Neural crest cell (in vitro differentiated cells): ENCODE measurements around the gene ASTN2. TPM values are rescaled to one million over a fixed set of nuclear protein-coding genes. Genes with fewer than 3 reads are reported as not detected.

Experiments
- DNase-seq: peaks from one replicate; pipeline ENCODE4 v3.0.0; 2021; ENCODE audit warnings: low read depth, mixed read lengths, low spot score
- H3K27ac Mint-ChIP-seq: one replicate; pipeline ENCODE4 v1.8.0; 2021; ENCODE audit warnings: mild to moderate bottlenecking, mixed read lengths; ENCODE audit not compliant: unreplicated experiment
- H3K27me3 Mint-ChIP-seq: 2 replicates; pipeline ENCODE4 v1.8.0; 2021; ENCODE audit warnings: low read depth, mild to moderate bottlenecking, mixed read lengths
- H3K36me3 Mint-ChIP-seq: 2 replicates; pipeline ENCODE4 v1.8.0; 2021; ENCODE audit warnings: low read depth, mild to moderate bottlenecking, mixed read lengths
- H3K4me1 Mint-ChIP-seq: 2 replicates; pipeline ENCODE4 v1.8.0; 2021; ENCODE audit warnings: mixed read lengths
- H3K4me3 Mint-ChIP-seq: one replicate; pipeline ENCODE4 v1.8.0; 2021; ENCODE audit warnings: mild to moderate bottlenecking, mixed read lengths
- H3K9me3 Mint-ChIP-seq: 2 replicates; pipeline ENCODE4 v1.8.0; 2021; ENCODE audit warnings: mixed read lengths
- CTCF ChIP-seq: fragments of 200-600 bp; sonication (generic); conservative IDR thresholded peaks from 2 replicates; pipeline ENCODE4 v1.5.0; 2021; ENCODE audit warnings: antibody characterized with exemption, mild to moderate bottlenecking
- total RNA-seq: library from RNA; stranded (reverse); gene quantifications from 2 replicates; pipeline ENCODE4 v1.2.1, GENCODE V29; 2021

ASTN2 gene
- total RNA-seq, 1 donor from 2014 or later = 7.3 TPM

- Mint-ChIP-seq H3K4me1 (no peaks in the 10 kb centered on the region), H3K27ac (no peak overlapping the region), H3K9me3 (no peaks in the 10 kb centered on the region), H3K36me3 (no peaks in the 10 kb centered on the region), H3K27me3 (peaks cover 48% of the 10 kb centered on the region), H3K4me3 (no peak overlapping the region)
- TF ChIP-seq CTCF = no peak
- DNase-seq = no peak
These were observed 29.6 kb upstream of the ASTN2 start for GRCh38 chr9:117444501-117444900.

GRCh38 chr9:117437283-117437682 is 22.4 kb upstream of the ASTN2 start:
- no peaks in the 10 kb centered on the region for H3K36me3 Mint-ChIP-seq
- H3K4me1 Mint-ChIP-seq = no peaks in the 10 kb centered on the region
- no peak for DNase-seq
- H3K4me3 Mint-ChIP-seq = no peak overlapping the region
- TF ChIP-seq CTCF = no peak
- no peaks in the 10 kb centered on the region for H3K9me3 Mint-ChIP-seq
- H3K27ac Mint-ChIP-seq = no peak overlapping the region
- peaks cover 48% of the 10 kb centered on the region for H3K27me3 Mint-ChIP-seq

- H3K36me3 Mint-ChIP-seq = no peaks in the 10 kb centered on the region
- DNase-seq = no peak
- H3K4me1 Mint-ChIP-seq = peaks cover 4% of the 10 kb centered on the region
- no peaks in the 10 kb centered on the region for H3K9me3 Mint-ChIP-seq
- H3K27ac Mint-ChIP-seq = no peak overlapping the region
- no peak for TF ChIP-seq CTCF
- no peak overlapping the region for H3K4me3 Mint-ChIP-seq
- H3K27me3 Mint-ChIP-seq = peaks cover 43% of the 10 kb centered on the region
These were observed 20.9 kb upstream of the ASTN2 start for GRCh38 chr9:117435630-117436261.

- no peak overlapping the region for H3K4me3 Mint-ChIP-seq
- DNase-seq = no peak
- H3K4me1 Mint-ChIP-seq = peaks cover 5% of the 10 kb centered on the region
- peaks cover 34% of the 10 kb centered on the region for H3K27me3 Mint-ChIP-seq
- no peaks in the 10 kb centered on the region for H3K9me3 Mint-ChIP-seq
- no peak overlapping the region for H3K27ac Mint-ChIP-seq
- TF ChIP-seq CTCF = no peak
- no peaks in the 10 kb centered on the region for H3K36me3 Mint-ChIP-seq
These were observed 19.7 kb upstream of the ASTN2 start for GRCh38 chr9:117434566-117434965.

- TF ChIP-seq CTCF = no peak
- no peak overlapping the region for H3K4me3 Mint-ChIP-seq
- H3K36me3 Mint-ChIP-seq = no peaks in the 10 kb centered on the region
- H3K4me1 Mint-ChIP-seq = peaks cover 5% of the 10 kb centered on the region
- no peaks in the 10 kb centered on the region for H3K9me3 Mint-ChIP-seq
- no peak for DNase-seq
- H3K27me3 Mint-ChIP-seq = peaks cover 31% of the 10 kb centered on the region
- no peak overlapping the region for H3K27ac Mint-ChIP-seq
These were observed 16.0 kb upstream of the ASTN2 start for GRCh38 chr9:117430813-117431212.
